ENCODE data around the gene NPAS3.

The NPAS3 gene

DNA sequence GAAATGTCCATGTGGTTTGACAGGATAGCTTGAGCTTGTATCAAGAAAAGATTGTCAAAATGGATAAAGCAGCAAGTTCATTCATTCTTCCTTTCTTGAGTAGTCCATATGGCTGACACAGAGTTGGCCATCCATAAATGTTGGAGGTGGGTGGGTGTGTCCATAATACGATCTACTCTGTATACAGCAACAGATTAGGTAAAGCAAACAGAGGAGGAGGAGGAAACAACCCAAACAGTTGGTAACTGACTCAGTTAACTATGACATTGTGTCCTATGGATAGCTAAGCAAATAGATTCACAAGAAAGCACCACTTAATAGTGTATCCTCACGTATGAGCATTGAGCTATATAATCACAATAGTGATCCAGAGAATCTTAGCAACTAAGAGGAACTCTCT is 868.2 kb downstream of the NPAS3 start:
- H3K4me3 ChIP-seq (ENCODE audit: low read length), result no peak overlapping the region
- no peak overlapping the region for H3K27ac ChIP-seq (ENCODE audit: low read depth, low read length)
- H3K9ac ChIP-seq (ENCODE audit: low read depth, low read length), result no peak overlapping the region
- peaks cover 1% of the 10 kb centered on the region for H3K4me1 ChIP-seq (ENCODE audit: insufficient read depth, low read length)
- H3K9me3 ChIP-seq (ENCODE audit: insufficient read depth, low read depth, low read length), result no peaks in the 10 kb centered on the region
- H3K36me3 ChIP-seq (ENCODE audit: insufficient read depth, low read length), result no peaks in the 10 kb centered on the region
- H3K27me3 ChIP-seq (ENCODE audit: insufficient read depth, low read length), result no peaks in the 10 kb centered on the region
- WGBS, result 88% methylated on average over 2 of the region's 2 CpGs

DNA sequence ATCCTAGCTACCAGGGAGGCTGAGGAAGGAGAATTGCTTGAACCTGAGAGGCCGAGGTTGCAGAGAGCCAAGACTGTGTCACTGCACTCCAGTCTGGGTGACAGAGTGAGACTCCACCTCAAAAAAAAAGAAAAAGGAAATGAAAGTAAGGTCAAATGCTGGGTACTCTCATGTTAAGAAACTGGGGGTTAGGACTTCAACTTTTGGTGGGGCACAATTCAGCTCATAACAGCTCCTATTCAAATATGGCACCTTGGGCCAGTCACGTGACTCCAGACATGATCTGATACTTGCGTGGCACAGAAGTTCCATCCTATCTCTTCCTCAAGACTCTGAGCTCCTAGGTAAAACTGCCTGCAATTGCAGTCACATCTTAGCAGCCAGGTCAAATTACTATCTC is 869.5 kb downstream of the NPAS3 start:
- Histone ChIP-seq H3K36me3 (ENCODE audit: insufficient read depth, low read length) (no peaks in the 10 kb centered on the region), H3K27ac (ENCODE audit: low read depth, low read length) (no peak overlapping the region), H3K27me3 (ENCODE audit: insufficient read depth, low read length) (no peaks in the 10 kb centered on the region), H3K4me1 (ENCODE audit: insufficient read depth, low read length) (peaks cover 3% of the 10 kb centered on the region; the same call in 1 of the 2 replicates), H3K9ac (ENCODE audit: low read depth, low read length) (no peak overlapping the region), H3K9me3 (ENCODE audit: insufficient read depth, low read depth, low read length) (no peaks in the 10 kb centered on the region), H3K4me3 (ENCODE audit: low read length) (no peak overlapping the region)
- WGBS, result 61% methylated on average over 3 of the region's 3 CpGs

DNA sequence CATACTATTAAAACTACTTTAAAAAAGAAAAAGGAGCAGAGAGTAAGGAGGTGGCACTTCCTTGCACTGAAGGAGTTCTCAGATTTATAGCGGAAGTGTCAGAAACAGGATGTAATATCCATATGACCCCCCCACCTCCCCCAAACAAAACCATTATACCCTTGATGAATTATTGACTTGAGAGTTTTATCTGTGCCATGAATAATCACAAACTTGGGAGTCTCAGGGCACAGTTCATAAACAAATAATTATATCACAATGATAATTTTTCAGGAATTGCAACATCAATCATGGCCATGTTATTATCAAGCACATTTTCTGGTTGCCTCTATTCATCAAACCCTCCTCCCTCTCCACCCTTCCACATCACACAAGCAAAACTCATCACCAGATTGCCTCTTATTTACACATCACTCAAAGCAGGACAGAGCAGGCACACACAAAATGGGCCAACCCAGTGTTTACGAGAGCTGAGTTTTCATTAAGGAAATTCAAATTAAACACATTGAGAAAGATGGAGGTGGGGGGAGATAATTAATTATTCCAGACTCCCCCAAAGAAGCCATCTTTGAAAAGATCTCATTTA is 870.8 kb downstream of the NPAS3 start:
- no peak overlapping the region for H3K27ac ChIP-seq (ENCODE audit: low read depth, low read length)
- no peaks in the 10 kb centered on the region for H3K27me3 ChIP-seq (ENCODE audit: insufficient read depth, low read length)
- H3K9ac ChIP-seq (ENCODE audit: low read depth, low read length), result no peak overlapping the region
- H3K4me3 ChIP-seq (ENCODE audit: low read length), result no peak overlapping the region
- WGBS, result no CpG with 5 or more reads among the region's 2 CpGs
- H3K9me3 ChIP-seq (ENCODE audit: insufficient read depth, low read depth, low read length), result no peaks in the 10 kb centered on the region
- H3K4me1 ChIP-seq (ENCODE audit: insufficient read depth, low read length), result peaks cover 3% of the 10 kb centered on the region; the same call in 1 of the 2 replicates
- no peaks in the 10 kb centered on the region for H3K36me3 ChIP-seq (ENCODE audit: insufficient read depth, low read length)

- no peak overlapping the region for H3K27ac ChIP-seq (ENCODE audit: low read depth, low read length)
- H3K4me3 ChIP-seq (ENCODE audit: low read length), result no peak overlapping the region
- no peaks in the 10 kb centered on the region for H3K9me3 ChIP-seq (ENCODE audit: insufficient read depth, low read depth, low read length)
- H3K36me3 ChIP-seq (ENCODE audit: insufficient read depth, low read length), result no peaks in the 10 kb centered on the region
- H3K9ac ChIP-seq (ENCODE audit: low read depth, low read length), result no peak overlapping the region
- peaks cover 3% of the 10 kb centered on the region; the same call in 1 of the 2 replicates for H3K4me1 ChIP-seq (ENCODE audit: insufficient read depth, low read length)
- no peaks in the 10 kb centered on the region for H3K27me3 ChIP-seq (ENCODE audit: insufficient read depth, low read length)
- WGBS, result 99% methylated on average over 6 of the region's 6 CpGs
Observed at GRCh38 chr14:33810308-33810707, 871.6 kb downstream of the NPAS3 start.

GRCh38 chr14:33811721-33812120 is 873.0 kb downstream of the NPAS3 start:
- Histone ChIP-seq H3K4me1 (ENCODE audit: insufficient read depth, low read length) (peaks cover 3% of the 10 kb centered on the region; the same call in 1 of the 2 replicates), H3K9ac (ENCODE audit: low read depth, low read length) (no peak overlapping the region), H3K27ac (ENCODE audit: low read depth, low read length) (no peak overlapping the region), H3K36me3 (ENCODE audit: insufficient read depth, low read length) (no peaks in the 10 kb centered on the region), H3K4me3 (ENCODE audit: low read length) (no peak overlapping the region), H3K9me3 (ENCODE audit: insufficient read depth, low read depth, low read length) (no peaks in the 10 kb centered on the region), H3K27me3 (ENCODE audit: insufficient read depth, low read length) (no peaks in the 10 kb centered on the region)
- 93% methylated on average over 2 of the region's 2 CpGs for WGBS

- H3K27ac ChIP-seq (ENCODE audit: low read depth, low read length), result no peak overlapping the region
- no peaks in the 10 kb centered on the region for H3K27me3 ChIP-seq (ENCODE audit: insufficient read depth, low read length)
- peaks cover 3% of the 10 kb centered on the region; the same call in 1 of the 2 replicates for H3K4me1 ChIP-seq (ENCODE audit: insufficient read depth, low read length)
- H3K9me3 ChIP-seq (ENCODE audit: insufficient read depth, low read depth, low read length), result no peaks in the 10 kb centered on the region
- H3K9ac ChIP-seq (ENCODE audit: low read depth, low read length), result no peak overlapping the region
- 88% methylated on average over 7 of the region's 7 CpGs for WGBS
- H3K4me3 ChIP-seq (ENCODE audit: low read length), result no peak overlapping the region
- H3K36me3 ChIP-seq (ENCODE audit: insufficient read depth, low read length), result no peaks in the 10 kb centered on the region
Observed at GRCh38 chr14:33812181-33812580, 873.5 kb downstream of the NPAS3 start.

DNA sequence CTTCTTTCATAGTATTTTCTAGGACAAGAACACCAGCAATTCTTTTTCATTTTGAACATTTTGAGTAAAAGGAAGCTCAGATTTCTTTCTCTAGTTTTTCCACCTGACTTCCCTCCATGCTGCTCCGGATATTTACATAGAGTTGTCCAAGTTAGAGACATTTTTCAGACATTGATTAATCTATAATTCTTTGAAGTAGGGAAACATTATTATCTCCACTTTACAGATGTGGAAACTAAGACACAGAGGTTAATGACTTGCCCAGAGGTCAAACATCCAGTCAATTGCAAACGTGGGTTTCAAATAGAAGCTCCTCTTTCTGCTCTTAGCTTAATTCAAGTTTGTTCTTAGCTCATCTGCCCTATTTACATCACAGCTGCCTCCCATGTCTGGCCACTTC is 873.9 kb downstream of the NPAS3 start:
- Histone ChIP-seq H3K9ac (ENCODE audit: low read depth, low read length) (no peak overlapping the region), H3K4me3 (ENCODE audit: low read length) (no peak overlapping the region), H3K9me3 (ENCODE audit: insufficient read depth, low read depth, low read length) (no peaks in the 10 kb centered on the region), H3K27ac (ENCODE audit: low read depth, low read length) (no peak overlapping the region), H3K4me1 (ENCODE audit: insufficient read depth, low read length) (peaks cover 3% of the 10 kb centered on the region; the same call in 1 of the 2 replicates), H3K36me3 (ENCODE audit: insufficient read depth, low read length) (no peaks in the 10 kb centered on the region), H3K27me3 (ENCODE audit: insufficient read depth, low read length) (no peaks in the 10 kb centered on the region)
- whole genome bisulfite sequencing, result 40% methylated on average over 1 of the region's 2 CpGs

DNA sequence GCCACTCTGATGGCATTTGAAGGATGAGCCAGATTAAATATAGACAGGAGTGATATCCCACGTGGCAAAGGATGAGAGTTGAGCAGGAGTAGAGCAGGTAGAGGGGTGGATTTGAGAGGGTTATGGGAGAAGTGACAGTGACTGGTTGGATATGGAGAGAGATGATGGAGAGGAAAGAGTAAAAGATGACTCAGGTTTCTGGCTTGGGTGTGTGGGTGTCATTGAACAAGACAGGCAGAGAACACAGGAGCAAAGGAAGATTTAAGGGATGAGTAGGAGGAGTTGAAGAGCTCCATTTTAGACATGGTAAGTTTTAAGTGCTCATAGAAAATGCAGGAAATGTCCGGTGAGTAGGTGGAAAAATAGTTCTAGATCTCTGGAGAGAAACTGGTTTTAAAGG is 875.3 kb downstream of the NPAS3 start:
- 89% methylated on average over 2 of the region's 2 CpGs for WGBS
- H3K27me3 ChIP-seq (ENCODE audit: insufficient read depth, low read length), result no peaks in the 10 kb centered on the region
- H3K9me3 ChIP-seq (ENCODE audit: insufficient read depth, low read depth, low read length), result no peaks in the 10 kb centered on the region
- no peak overlapping the region for H3K27ac ChIP-seq (ENCODE audit: low read depth, low read length)
- H3K4me3 ChIP-seq (ENCODE audit: low read length), result no peak overlapping the region
- no peak overlapping the region for H3K9ac ChIP-seq (ENCODE audit: low read depth, low read length)
- no peaks in the 10 kb centered on the region for H3K36me3 ChIP-seq (ENCODE audit: insufficient read depth, low read length)
- peaks cover 3% of the 10 kb centered on the region; the same call in 1 of the 2 replicates for H3K4me1 ChIP-seq (ENCODE audit: insufficient read depth, low read length)

GRCh38 chr14:33833706-33834465 is 895.2 kb downstream of the NPAS3 start:
- H3K9me3 ChIP-seq (ENCODE audit: insufficient read depth, low read depth, low read length), result no peaks in the 10 kb centered on the region
- no peak overlapping the region for H3K27ac ChIP-seq (ENCODE audit: low read depth, low read length)
- peaks cover 12% of the 10 kb centered on the region for H3K4me1 ChIP-seq (ENCODE audit: insufficient read depth, low read length)
- no peak overlapping the region for H3K4me3 ChIP-seq (ENCODE audit: low read length)
- no peak overlapping the region for H3K9ac ChIP-seq (ENCODE audit: low read depth, low read length)
- WGBS, result 90% methylated on average over 16 of the region's 16 CpGs
- H3K27me3 ChIP-seq (ENCODE audit: insufficient read depth, low read length), result no peaks in the 10 kb centered on the region
- H3K36me3 ChIP-seq (ENCODE audit: insufficient read depth, low read length), result no peaks in the 10 kb centered on the region

DNA sequence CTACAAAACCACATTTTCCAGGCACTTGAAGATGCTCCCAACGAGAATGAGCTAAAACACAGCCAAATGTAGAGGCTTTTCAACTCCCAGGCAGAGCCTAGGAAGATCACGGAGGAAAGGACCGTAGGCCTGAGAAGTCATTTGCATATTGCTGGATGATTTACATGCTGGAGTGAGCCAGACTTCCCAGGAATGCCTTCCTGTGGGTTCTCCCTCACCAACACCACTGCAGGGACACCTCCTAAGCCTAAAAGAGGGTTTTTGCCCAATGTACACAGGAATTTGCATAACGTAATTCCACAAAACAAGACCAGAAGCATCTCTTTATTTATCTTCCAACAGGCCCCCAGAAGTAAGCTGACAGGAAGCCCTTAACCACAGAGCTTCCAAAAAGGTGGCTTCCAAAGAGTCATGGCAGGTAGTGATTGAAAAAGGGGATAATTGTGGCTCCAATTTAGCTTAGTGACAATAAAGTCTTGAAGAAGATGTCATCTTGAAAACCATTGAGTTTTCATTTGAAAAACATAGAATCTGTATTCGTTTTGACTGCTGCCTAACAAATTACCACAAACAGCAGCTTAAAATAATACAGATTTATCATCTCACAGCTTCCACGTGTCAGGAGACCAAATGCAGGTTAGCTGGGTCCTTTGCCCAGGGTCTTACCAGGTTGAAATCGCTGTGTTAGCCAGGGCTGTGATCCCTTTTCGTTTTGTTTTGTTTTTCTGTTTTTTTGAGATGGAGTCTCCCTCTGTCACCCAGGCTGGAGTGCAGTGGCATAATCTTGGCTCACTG is 896.0 kb downstream of the NPAS3 start:
- Histone ChIP-seq H3K9ac (ENCODE audit: low read depth, low read length) (no peak overlapping the region), H3K4me1 (ENCODE audit: insufficient read depth, low read length) (peaks cover 12% of the 10 kb centered on the region), H3K4me3 (ENCODE audit: low read length) (no peak overlapping the region), H3K27me3 (ENCODE audit: insufficient read depth, low read length) (no peaks in the 10 kb centered on the region), H3K36me3 (ENCODE audit: insufficient read depth, low read length) (no peaks in the 10 kb centered on the region), H3K9me3 (ENCODE audit: insufficient read depth, low read depth, low read length) (no peaks in the 10 kb centered on the region), H3K27ac (ENCODE audit: low read depth, low read length) (no peak overlapping the region)
- WGBS, result 81% methylated on average over 8 of the region's 8 CpGs

DNA sequence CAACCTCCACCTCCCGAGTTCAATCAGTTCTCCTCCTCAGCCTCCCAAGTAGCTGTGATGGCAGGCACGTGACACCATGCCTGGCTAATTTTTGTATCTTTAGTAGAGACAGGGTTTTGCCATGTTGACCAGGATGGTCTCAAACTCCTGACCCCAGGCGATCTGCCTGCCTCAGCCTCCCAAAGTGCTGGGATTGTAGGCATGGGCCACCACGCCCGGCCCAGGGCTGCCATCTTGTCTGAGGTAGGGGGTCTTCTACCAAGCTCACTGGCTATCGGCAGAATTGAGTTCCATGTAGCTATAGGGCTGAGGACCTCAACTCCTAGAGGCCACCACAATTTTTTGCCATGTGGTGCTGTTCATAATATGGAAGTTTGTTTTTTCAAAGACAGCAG is 896.6 kb downstream of the NPAS3 start:
- Histone ChIP-seq H3K4me1 (ENCODE audit: insufficient read depth, low read length) (peaks cover 12% of the 10 kb centered on the region), H3K27ac (ENCODE audit: low read depth, low read length) (no peak overlapping the region), H3K36me3 (ENCODE audit: insufficient read depth, low read length) (no peaks in the 10 kb centered on the region), H3K27me3 (ENCODE audit: insufficient read depth, low read length) (no peaks in the 10 kb centered on the region), H3K9me3 (ENCODE audit: insufficient read depth, low read depth, low read length) (no peaks in the 10 kb centered on the region), H3K4me3 (ENCODE audit: low read length) (no peak overlapping the region), H3K9ac (ENCODE audit: low read depth, low read length) (no peak overlapping the region)
- WGBS, result 96% methylated on average over 6 of the region's 6 CpGs

Data from HUES64 (cell line).